HG02852 (cell line): ENCODE results near the gene SND1.

Experiments
- ATAC-seq: cut with Tn5 transposase; IDR thresholded peaks from one replicate; pipeline ENCODE4 v1.9.1; 2021; ENCODE audit warnings: mild to moderate bottlenecking, moderate library complexity; ENCODE audit not compliant: unreplicated experiment

SND1 gene

GRCh38 chr7:128005759-128006159 lies 353.8 kb downstream of the SND1 start:
- ATAC-seq = no peak

GRCh38 chr7:128006550-128007302 lies 354.7 kb downstream of the SND1 start:
- ATAC-seq = no peak

- no peak for ATAC-seq
Observed at GRCh38 chr7:128007303-128007680, 355.3 kb downstream of the SND1 start.

- ATAC-seq = no peak
Observed at GRCh38 chr7:128008141-128008540, 356.1 kb downstream of the SND1 start.

GRCh38 chr7:128008744-128009143 lies 356.8 kb downstream of the SND1 start:
- ATAC-seq = no peak

- no peak for ATAC-seq
Observed at GRCh38 chr7:128010391-128011127, 358.6 kb downstream of the SND1 start.

- ATAC-seq = no peak
Observed at GRCh38 chr7:128011131-128011661, 359.2 kb downstream of the SND1 start.

GRCh38 chr7:128014811-128015210 lies 362.8 kb downstream of the SND1 start:
- ATAC-seq = no peak

- ATAC-seq = no peak
Observed at GRCh38 chr7:128017460-128017859, 365.5 kb downstream of the SND1 start.

GRCh38 chr7:128017862-128018845 lies 366.2 kb downstream of the SND1 start:
- ATAC-seq = no peak

GRCh38 chr7:128019288-128019687 lies 367.3 kb downstream of the SND1 start:
- ATAC-seq = no peak

- no peak for ATAC-seq
Observed at GRCh38 chr7:128020159-128020558, 368.2 kb downstream of the SND1 start.

GRCh38 chr7:128021366-128021765 lies 369.4 kb downstream of the SND1 start:
- no peak for ATAC-seq

- ATAC-seq = no peak
Observed at GRCh38 chr7:128022631-128023532, 370.9 kb downstream of the SND1 start.

- ATAC-seq = no peak
Observed at GRCh38 chr7:128024151-128024550, 372.2 kb downstream of the SND1 start.

GRCh38 chr7:128025380-128025779 lies 373.4 kb downstream of the SND1 start:
- ATAC-seq = no peak

GRCh38 chr7:128025819-128026218 lies 373.8 kb downstream of the SND1 start:
- no peak for ATAC-seq

GRCh38 chr7:128026551-128026950 lies 374.6 kb downstream of the SND1 start:
- no peak for ATAC-seq

GRCh38 chr7:128027485-128027980 lies 375.5 kb downstream of the SND1 start:
- no peak for ATAC-seq
